Hepatocyte (in vitro differentiated cells): ENCODE data around the gene DHRS4.

Source experiments
- CTCF ChIP-seq: fragments of 200-600 bp; sonication (generic); IDR thresholded peaks from 2 replicates; pipeline ENCODE4 v1.5.1; 2016; ENCODE audit warnings: antibody characterized with exemption, mild to moderate bottlenecking; ENCODE audit not compliant: poor library complexity
- EZH2phosphoT487 ChIP-seq: fragments of 200-600 bp; sonication (generic); IDR thresholded peaks from one replicate; pipeline ENCODE4 v1.6.1; 2018; ENCODE audit warnings: antibody characterized with exemption, mild to moderate bottlenecking, low read depth, moderate library complexity; ENCODE audit not compliant: unreplicated experiment, severe bottlenecking

GRCh38 chr14:23925523-23926075 lies 28.0 kb upstream of the DHRS4 start:
- TF ChIP-seq CTCF (no peak), EZH2phosphoT487 (no peak)
